CD4-positive, alpha-beta T cell treated with Interleukin-1 beta for 1 hour (primary cell): ENCODE results near the gene ATP4A.
A peak's percentile ranks its signal among the peaks of the same experiment; 100 is the strongest.

Experiments
- DNase-seq, 2 donors: peaks; one replicate each; pipeline ENCODE4 v3.0.0-alpha.2; 2020 to 2022

The ATP4A gene

GRCh38 chr19:35522745-35523327 is 40.6 kb downstream of the ATP4A start:
- DNase-seq = no peak

- no peak for DNase-seq
Observed at GRCh38 chr19:35521124-35521743, 42.2 kb downstream of the ATP4A start.

GRCh38 chr19:35519291-35519690 is 44.2 kb downstream of the ATP4A start:
- DNase-seq = no peak

DNA sequence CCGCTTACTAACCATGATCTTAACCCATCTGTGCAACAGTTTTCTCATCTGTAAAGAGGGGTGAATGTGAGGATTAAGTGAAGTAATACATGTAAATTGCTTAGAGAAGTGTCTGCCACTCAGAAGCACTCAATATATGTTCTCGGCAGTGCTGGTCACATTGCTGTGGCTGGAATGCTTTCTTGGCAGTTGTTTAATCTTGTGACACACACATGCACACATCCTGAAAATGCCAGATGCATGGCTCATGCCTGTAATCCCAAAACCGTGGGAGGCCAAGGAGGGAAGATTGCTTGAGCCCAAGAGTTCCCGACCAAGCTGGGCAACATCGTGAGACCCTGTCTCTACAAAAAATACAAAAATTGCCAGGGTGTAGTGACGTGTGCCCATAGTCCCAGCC is 45.1 kb downstream of the ATP4A start:
- DNase-seq = no peak

DNA sequence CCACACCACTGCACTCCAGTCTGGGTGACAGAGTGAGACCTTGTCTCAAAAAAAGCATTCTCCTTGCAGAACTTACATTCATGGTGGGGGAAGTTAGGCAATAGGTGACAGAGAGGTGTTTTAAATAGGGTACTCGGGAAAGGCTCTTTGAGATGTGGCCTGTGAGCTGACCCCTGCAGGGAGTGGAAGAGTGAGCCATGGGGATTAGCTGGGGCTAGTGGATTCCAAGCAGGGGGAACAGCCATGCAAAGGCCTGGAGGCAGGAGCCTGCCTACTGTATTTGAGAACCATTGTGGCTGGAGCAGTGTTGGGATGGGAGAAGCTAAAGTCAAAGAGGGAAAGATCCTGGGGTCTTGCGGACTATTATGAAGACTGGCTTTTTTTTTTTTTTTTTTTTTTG is 46.1 kb downstream of the ATP4A start:
- no peak for DNase-seq

DNA sequence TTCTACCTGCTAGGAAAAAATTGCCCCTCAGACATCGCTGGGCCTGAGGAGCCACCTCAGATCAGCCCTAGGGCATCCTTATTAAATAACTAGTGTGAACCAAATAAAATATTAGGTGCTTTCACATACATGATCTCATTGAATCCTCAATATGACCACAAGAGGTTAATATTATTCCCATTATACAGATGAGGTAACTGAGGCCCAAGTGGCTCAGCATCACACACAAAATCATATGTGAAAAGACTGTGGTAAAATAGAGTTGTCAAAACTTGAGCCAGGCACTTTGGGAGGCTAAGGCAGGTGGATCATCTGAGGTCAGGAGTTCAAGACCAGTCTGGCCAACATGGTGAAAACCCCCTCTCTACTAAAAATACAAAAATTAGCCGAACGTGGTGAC is 47.1 kb downstream of the ATP4A start:
- DNase-seq = no peak

- DNase-seq = no peak
Observed at GRCh38 chr19:35514282-35514809, 49.1 kb downstream of the ATP4A start.

- DNase-seq = no peak
Observed at GRCh38 chr19:35513628-35514281, 49.7 kb downstream of the ATP4A start, which contains the start of gene DMKN. Gene DMKN, minus strand, starts transcription at chr19:35513649. Its CDS starts 174 bp downstream, at chr19:35513475.

DNA sequence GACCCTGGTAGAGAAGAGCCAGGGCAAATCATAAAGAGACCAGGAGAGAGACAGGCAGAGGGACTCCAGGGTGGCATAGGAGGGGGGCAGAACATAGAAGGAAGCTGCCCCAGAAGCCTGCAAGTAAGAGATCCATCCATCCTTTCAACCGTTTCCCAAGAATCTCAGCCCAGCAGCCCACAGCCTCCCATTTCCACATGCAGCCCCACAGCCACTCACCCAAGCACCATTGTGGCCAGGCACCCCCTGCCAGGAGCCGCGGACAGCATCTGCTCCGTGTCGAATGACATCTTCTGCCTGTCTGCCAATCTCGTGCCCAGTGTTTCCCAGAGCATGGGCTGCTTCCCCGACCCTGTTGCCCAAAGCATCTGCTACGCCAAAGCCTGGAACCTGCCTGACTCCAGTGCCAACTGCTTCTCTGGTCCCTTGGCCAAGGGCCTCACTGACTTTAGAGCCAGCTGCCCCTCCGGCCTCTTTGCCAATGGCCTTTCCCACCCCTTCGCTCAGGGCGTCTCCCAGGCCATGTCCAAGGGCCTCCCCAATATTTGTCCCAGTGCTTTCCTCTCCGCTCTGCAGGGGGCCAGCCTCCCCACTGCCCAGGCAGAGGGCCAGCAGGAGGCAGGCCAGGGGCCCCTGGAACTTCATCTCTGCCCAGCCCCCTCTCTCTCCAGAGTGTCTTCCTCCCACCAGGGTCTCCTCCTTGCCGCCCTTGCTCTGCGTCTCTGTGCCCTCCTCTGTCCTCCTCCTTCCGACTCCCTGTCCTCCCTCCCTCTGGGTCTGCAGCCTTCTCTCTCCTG is 50.4 kb downstream of the ATP4A start:
- no peak for DNase-seq

DNA sequence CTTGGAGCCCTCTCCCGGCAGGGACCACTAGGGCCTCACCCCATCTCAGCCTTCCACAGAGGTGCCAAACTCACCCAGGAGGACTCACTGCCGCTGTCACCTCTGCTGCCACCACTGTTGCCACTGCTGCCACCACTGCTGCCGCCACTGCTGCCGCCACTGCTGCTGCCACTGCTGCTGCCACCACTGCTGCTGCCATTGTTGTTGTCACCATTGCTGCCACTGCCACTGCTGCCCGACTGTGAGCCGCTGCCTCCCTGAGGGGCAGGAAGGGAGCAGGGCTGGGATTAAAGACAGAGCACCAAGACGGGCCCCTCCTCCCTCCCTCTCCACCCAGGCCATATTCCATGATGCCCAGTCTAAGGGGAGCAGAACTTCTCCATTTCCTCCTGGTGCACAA is 52.1 kb downstream of the ATP4A start:
- DNase-seq = no peak

DNA sequence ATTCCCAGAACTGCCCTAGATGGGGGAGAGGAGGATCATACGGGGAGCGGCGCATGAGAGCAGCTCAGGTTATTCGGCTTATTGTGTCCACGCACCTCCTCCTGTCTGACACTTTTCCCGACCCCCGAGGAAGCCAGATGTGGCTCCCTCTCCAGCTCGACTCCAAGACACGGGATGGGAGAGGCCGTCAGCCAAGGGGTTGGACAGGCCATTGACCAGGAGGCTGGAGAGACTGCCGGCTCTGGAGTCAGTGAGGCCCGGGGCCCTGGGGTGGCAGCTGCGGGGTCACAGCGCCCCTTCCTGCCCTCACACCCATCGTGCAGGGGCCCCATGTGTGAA is 52.9 kb downstream of the ATP4A start:
- no peak for DNase-seq

GRCh38 chr19:35509861-35510625 is 53.4 kb downstream of the ATP4A start:
- peak; percentile 69 to 70 for DNase-seq

GRCh38 chr19:35509018-35509652 is 54.3 kb downstream of the ATP4A start:
- peak; percentile 40 to 54 for DNase-seq

- no peak for DNase-seq
Observed at GRCh38 chr19:35508129-35508528, 55.3 kb downstream of the ATP4A start.

- DNase-seq = no peak
Observed at GRCh38 chr19:35507561-35507960, 55.9 kb downstream of the ATP4A start.

DNA sequence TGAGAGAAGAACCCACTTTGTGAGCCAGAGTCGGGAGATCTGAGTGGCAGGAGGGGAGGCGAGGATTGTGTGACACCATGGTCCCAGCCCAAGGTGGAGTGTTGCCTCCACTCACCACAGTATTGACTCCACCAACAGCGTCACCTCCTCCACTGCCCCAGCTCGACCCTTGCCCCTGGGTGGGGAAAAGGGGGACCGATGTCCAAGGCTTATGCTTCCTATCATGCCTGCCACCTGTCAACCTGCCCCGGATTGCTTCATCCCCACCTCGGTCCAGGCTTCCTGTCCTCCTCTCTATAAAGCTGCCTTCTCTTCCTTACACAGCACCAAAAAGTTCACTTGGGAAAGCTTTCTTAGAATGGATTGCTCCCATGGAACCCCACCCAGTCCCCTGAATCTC is 57.4 kb downstream of the ATP4A start:
- no peak for DNase-seq

DNA sequence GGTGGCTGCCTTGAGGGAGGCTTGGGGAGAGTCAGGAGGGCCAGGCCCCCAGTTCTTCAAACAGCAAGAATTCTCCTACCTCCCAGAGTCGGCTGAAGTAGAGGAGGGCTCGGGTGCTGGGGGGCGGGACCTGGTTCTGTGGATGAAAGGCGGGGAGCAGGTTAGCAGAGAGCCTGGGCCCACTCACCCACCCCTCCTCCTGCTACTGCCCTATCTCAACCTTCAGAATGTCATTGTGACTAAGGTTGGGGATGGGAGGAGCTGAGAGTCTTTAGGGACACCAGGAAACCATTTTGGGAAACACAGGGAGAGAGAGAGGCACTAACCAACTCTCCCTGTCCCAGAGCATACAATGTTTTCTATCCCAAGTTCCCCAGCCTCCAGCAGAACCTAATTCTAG is 60.7 kb downstream of the ATP4A start:
- DNase-seq = no peak

DNA sequence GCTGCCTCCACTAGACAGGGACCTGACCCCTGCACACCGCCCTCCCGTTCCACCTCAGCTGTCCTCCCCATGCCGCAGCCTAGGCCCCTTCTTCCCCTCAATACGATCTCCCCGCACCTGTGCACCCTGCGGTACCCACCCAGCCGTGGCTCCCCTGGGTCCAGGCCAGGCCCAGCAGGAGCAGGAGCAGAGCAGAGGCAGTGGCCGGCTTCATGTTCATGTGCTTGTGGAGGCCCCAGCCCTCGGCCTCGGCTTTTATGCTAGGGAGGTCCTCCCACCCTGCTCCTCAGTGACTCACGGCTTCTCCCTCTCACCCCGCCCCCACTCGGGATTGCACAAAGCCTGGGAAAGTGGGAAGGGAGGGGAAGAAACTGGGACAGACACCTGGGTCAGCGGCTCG is 61.8 kb downstream of the ATP4A start:
- no peak for DNase-seq

- no peak for DNase-seq
Observed at GRCh38 chr19:35500611-35501010, 62.8 kb downstream of the ATP4A start.
